Stimulated activated CD8-positive, alpha-beta memory T cell treated with anti-CD3 and anti-CD28 coated beads, Interleukin-7, amount 100 ng/mL, for 48 hours (primary cell): Measurements from ENCODE around the gene ASB1.

Experiments
- DNase-seq, 2 donors: peaks; one replicate each; pipeline ENCODE4 v3.0.0-alpha.2; 2020; ENCODE audit warnings: low read depth in 1 of 2; ENCODE audit errors: extremely low read depth in 1 of 2

The ASB1 gene, protein sequence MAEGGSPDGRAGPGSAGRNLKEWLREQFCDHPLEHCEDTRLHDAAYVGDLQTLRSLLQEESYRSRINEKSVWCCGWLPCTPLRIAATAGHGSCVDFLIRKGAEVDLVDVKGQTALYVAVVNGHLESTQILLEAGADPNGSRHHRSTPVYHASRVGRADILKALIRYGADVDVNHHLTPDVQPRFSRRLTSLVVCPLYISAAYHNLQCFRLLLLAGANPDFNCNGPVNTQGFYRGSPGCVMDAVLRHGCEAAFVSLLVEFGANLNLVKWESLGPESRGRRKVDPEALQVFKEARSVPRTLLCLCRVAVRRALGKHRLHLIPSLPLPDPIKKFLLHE

GRCh38 chr2:238426568-238427434 is at the start of gene ASB1:
ASB1 (plus strand) TSS chr2:238426927; CDS start chr2:238427071, 144 bp downstream.
- DNase-seq, result peak; percentile 64 to 87

DNA sequence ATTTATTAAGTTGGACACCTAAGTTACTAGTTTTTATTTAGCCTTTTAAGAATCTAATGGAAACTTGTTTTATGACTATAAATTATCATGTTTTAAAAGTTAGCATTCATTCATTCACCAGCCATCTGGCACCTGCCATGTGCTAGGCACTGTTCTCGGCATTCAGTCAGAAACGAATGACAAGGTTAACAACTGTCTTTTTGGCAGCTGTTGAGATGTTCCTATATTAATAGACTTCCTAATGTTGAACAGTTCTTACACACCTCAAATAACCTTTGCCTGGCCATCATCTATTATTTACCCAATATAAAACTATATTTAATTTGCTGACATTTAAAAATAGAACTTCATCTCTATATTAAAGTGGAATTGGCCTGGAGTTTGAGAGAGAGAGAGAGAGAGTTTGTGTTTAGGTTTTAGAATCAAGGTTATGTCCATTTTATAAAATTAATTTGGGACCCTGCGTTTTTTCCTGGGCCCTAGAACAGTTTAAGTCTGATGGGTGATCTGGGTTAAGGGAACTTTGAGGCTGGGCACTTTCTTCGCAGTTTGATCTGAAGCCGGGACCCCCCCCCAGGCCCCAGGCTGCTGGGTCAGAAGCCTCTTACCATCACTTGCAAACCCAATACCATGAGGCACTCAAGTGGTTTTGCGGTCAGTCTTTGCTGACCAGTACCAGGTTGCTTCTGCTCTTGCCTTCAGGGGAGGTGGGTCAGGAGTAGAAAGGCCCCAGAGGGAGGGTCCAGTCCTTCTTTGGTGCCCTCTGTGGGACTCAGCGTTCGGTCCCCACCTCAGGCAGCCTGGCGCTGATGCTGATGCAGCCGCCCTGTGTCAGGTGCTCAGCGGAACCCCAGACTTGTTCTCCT is 48.3 kb upstream of the ASB1 start:
- peak in 1 of 2 donors; percentile 8 for DNase-seq

DNA sequence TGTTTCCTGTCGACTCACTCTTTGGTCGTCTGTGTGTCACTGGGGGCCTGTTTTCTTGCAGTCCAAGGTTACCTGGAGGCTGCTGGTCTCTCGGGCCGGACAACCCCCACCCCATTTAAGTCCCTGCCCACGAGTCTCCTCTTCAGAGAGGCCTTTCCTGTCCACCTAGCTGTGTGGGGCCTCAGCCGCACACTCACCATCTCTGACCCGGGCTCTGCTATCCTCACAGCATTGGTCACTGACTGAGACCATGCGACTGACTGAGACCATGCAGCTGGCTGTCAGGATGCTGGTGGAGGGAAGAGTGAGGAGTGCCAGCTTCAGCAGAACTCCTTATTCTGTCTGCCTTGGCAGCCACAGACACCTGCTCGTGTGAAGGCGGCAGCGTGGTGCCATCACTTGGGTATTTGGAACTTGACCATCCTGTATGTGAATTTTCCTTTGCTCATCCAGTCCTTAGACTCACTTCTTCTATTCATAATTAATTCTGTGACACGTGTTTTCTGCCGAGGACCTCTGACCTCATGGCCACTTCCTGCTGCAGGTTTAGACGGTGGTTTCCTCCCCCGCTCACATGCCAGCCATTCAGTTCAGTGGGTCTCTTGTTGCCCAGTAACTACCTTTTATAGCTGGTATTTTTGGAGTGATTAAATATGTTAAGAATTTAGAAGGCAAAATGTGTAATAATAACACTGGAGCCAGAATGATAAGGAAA is 47.5 kb upstream of the ASB1 start:
- DNase-seq, result peak in 1 of 2 donors; percentile 31

DNA sequence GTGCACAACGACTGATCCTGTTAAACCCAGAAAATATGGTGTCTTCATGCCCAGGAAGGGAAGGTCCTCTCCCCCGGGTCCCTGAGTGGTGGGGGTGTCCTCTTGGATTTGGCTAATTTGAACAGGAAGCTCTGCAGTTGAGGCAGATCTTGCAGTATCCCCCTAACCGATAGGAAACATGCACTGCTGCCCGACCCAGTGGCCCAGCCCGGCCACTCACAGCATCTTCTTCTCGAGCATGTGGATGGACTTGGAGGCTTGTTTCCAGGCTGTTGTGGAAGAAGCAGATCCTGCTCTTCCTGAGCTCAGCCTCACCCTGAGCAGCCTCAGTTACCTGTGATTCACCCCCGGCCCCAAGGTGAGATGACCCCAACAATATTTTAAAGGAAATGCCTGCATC is 46.4 kb upstream of the ASB1 start:
- DNase-seq, result no peak

- DNase-seq, result no peak
Observed at GRCh38 chr2:238380785-238381184, 45.9 kb upstream of the ASB1 start.

GRCh38 chr2:238381341-238382115 is 45.2 kb upstream of the ASB1 start:
- DNase-seq, result no peak

DNA sequence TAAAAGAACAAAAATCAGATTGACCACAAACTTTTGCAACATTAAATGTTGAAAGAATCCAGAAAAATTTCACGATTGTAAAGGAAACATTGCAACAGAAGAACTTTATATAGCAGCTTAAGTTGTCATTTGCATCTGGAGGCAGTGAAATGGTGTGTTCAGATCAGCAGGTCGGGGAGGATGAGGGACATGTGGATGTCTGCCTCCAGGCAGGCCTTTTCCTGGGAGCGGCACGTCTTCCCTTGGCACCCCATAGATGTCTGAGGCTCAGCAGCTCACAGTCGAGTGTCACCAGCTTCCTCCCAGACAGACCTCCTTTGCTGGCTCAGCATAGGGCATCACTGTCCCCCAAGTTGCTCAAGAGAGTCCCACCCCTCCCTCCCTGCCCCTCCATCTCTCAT is 44.3 kb upstream of the ASB1 start:
- DNase-seq, result no peak

GRCh38 chr2:238383135-238383534 is 43.6 kb upstream of the ASB1 start:
- no peak for DNase-seq

- no peak for DNase-seq
Observed at GRCh38 chr2:238383743-238384380, 42.9 kb upstream of the ASB1 start.

- no peak for DNase-seq
Observed at GRCh38 chr2:238387332-238387731, 39.4 kb upstream of the ASB1 start.

GRCh38 chr2:238388794-238389193 is 37.9 kb upstream of the ASB1 start:
- DNase-seq, result no peak

DNA sequence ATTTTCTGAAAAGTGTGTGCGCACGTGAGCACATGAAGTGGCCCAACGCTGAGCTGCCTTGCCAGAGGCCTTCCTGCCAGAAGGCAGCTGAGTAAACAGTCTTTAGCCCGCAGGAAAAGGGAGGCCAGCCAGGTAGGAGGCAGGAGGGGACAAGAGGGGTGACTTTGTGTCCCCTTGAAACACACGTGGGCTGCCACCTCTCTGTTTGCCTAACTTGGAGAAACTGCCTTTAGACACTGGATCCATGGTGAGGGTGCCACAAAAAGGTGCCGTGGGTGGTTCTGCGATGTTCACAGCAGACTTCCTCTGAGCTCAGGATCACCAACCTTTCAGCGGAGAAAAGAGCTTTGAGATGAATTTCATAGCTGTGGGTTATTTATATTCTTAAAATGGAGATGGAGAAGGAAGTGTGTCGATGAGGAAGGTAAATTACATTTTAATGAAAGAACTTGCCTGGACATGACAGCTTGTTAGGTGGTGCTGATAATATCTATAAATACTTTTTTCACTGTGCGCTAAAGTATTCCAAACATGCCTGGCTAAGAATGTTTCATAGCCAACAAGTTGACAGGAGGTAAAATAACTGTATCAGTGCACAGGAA is 36.6 kb upstream of the ASB1 start:
- DNase-seq, result no peak

- DNase-seq, result no peak
Observed at GRCh38 chr2:238391042-238391689, 35.6 kb upstream of the ASB1 start.

DNA sequence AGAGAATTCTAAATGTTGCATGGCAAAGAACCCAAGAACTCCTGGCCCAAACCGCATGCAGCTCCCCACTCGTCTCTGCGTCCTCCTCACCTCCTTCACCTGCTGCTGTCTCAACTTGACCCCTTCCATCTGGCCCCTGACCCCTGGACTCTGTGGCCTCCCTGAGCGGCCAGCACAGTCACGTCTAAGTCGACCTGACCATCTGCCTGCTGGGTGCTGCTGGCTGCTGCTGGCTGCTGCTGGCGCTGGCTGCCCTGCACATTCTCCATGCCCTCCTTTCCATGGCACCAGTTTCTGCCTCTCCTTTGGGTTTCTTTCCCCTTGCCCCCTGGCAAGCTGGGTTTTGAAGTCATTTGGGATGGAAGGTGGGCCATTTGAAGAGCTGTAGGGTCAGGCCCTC is 30.1 kb upstream of the ASB1 start:
- no peak for DNase-seq

DNA sequence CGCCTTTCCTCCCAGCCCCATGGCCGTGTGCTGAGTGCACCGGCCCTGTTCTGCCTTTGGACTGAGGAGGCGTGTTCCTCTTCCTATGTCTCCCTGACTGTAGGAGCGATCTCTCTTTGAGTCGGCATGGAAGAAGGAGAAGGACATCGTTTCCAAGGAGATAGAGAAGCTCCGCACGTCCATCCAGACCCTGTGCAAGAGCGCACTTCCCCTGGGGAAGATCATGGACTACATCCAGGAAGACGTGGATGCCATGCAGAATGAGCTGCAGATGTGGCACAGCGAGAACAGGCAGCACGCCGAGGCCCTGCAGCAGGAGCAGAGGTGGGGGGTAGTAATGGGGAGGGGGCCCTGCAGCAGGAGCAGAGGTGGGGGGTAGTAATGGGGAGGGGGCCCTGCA is 29.4 kb upstream of the ASB1 start:
- DNase-seq, result no peak

DNA sequence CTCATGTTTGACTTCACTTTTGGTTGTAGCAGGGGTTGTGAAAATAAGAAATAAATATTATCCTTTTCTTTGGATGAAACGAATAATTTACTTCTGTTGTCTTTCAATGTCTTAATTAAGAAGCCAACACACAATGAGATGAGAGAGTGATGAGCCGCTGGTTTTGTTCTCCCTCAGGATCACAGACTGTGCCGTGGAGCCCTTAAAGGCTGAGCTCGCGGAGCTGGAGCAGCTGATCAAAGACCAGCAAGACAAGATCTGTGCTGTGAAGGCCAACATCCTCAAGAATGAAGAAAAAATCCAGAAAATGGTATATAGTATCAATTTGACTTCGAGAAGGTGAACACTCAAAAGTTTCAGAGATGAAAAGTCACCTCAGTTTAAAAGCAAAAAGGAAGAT is 28.1 kb upstream of the ASB1 start:
- DNase-seq, result no peak

GRCh38 chr2:238399094-238399493 is 27.6 kb upstream of the ASB1 start:
- DNase-seq, result no peak

DNA sequence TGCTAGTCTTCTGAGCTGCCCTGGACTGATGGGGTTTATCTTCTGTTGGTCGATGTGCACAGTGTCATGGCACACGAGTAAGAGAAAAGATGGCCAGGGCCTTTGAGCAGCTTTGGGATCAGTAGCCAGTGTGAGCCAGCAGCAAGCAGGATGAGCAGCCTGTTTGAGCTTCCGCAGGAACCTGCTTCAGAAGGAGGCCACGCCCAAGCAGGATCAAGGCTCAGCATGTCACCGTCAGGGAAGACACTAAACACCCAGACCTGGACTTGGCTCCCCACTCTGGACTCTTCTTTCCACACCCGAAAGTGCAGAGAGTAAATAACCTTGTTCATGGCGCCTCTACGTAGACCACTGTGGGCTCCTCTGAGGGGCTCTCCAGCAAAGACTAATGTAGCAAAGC is 25.2 kb upstream of the ASB1 start:
- no peak for DNase-seq
